GM19023 (cell line): ENCODE measurements around the gene ISCU.
"Not testable (repeated sequence)": the region's sequence is repeated elsewhere in the genome, so short reads cannot be mapped to it uniquely, and the experiment has no call there.

Experiments used
- ATAC-seq: cut with Tn5 transposase; IDR thresholded peaks from one replicate; pipeline ENCODE4 v1.9.1; 2021; ENCODE audit warnings: mild to moderate bottlenecking, moderate library complexity; ENCODE audit not compliant: unreplicated experiment

ISCU gene

DNA sequence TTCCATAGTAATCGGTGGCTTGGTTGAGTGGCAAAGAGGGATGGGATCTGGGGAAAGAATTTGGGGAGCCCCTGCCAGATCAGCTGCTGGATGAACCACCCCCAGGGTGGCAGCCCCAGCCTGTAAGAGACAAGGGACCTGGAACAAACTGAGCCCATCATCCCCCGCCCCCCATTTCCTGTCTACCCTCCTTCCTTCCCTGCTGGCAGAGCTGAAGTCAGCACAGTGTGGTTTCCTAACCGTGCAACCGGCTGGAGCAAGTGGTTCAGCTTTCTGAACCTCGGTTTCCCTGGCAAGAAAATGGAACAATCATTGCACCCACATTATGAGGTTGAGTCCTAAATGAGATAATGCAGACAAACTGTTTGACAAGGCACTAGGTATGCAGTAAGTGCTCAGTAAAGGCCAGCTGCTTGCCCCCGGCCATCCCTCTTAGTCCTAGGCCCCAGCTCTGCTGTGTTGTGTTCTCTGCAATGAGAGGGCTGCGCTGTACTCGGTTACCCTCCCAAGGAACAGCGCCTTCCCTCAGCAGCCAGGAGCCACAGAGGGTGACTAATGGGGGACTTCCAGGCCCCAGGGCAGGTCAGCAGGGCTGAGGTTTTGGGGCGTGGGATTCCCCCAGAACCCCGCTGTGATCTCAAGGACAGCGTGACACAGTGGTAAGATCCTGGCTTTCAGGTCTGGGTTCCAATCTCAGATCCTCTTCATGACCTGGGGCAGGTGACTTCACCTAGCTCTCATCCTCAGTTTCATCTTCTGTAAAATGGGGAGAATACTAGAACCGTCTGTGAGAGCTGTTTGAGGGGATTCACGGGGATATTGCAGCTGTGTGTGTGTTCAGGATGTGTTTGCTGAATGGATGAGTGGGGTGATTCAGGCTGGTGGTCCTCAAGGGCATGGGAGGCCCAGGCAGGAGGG lies 54.8 kb downstream of the ISCU start:
- ATAC-seq, result peak; percentile 76

DNA sequence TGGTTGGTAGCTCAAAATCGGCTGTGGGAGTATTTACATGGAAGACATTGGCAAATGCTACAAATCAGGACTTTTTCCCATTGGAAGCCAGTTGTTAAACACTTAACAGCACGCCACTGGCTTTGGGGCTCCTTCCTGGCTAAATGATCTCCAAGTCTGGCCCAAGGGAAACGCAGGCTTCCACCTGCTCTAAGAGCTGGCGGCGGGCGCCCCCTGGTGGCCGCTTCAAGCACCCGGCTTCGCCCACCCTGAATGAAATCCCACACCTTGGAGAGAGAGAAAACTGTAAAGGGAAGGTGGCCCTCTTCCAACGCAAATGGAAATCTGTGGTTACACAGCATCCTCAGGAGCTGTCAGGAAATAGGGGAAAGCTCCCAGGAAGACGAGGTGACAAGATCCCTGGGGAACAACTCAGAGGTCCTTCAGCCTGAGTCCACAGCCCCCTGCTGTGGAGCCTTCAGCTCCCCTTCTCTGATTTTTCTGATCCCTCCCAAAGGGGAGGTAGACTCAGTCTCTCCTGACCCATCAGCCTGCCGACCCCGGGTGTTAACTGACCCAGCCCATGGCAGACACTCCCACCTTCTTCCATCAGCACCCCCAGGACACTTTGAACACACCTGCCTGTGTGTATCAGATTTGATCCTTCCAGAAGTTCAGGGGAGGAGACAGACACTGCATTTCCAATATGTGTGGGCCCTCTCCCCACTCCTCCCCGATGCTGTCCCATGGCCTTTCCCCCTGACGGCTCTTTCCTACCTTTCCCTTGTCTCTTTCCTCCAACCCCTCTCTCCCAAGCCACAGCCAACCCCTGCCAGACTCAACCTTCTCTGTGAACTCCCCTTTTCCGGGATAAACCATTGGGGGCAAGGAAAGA lies 55.9 kb downstream of the ISCU start:
- no peak for ATAC-seq

DNA sequence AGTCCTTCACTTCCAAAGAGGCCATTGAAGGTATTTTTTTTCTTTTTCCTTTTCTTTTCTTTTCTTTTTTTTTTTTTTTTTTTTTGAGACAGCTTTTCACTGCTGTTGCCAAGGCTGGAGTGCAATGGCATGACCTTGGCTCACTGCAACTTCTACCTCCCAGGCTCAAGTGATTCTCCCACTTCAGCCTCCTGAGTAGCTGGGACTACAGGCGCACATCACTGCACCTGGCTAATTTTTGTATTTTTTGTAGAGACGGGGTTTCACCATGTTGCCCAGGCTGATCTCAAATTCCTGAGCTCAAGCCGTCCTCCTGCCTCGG lies 56.5 kb downstream of the ISCU start:
- not testable (repeated sequence) for ATAC-seq
